Sigmoid colon (tissue), 7 donors: ENCODE data around the gene LHPP. TPM values are rescaled to one million over a fixed set of nuclear protein-coding genes. Genes with fewer than 3 reads are reported as not detected.

Source experiments
- DNase-seq: peaks from one replicate; pipeline ENCODE4 v3.0.0-alpha.2; 2019
- H3K27ac ChIP-seq, 4 donors: fragments of 200-600 bp; sonication (generic); one replicate each; pipeline ENCODE4 v1.5.1; 2016 to 2019; ENCODE audit warnings: mild to moderate bottlenecking in 1 of 4
- H3K27me3 ChIP-seq, 3 donors: fragments of 200-600 bp; sonication (generic); one replicate each; pipeline ENCODE4 v1.5.1; 2019; ENCODE audit warnings: mild to moderate bottlenecking in 1 of 3
- H3K36me3 ChIP-seq, 4 donors: fragments of 200-600 bp; sonication (generic); one replicate each; pipeline ENCODE4 v1.5.1; 2016 to 2019
- H3K4me1 ChIP-seq, 4 donors: fragments of 200-600 bp; sonication (generic); one replicate each; pipeline ENCODE4 v1.5.1; 2017 to 2019
- H3K4me3 ChIP-seq, 4 donors: fragments of 200-600 bp; sonication (generic); one replicate each; pipeline ENCODE4 v1.5.1; 2017 to 2019; ENCODE audit warnings: mild to moderate bottlenecking in 2 of 4, moderate library complexity in 1 of 4
- H3K9me3 ChIP-seq, 4 donors: fragments of 200-600 bp in 3 of 4; sonication (generic) in 3 of 4; one replicate each; pipeline versions ENCODE4 v1.5.1 to v1.6.1; 2013 to 2019
- EP300 ChIP-seq, 4 donors: sonication (generic); formaldehyde crosslinking; IDR thresholded peaks; one replicate each; pipeline ENCODE4 v1.6.1; 2017; ENCODE audit warnings: antibody characterized with exemption in 4 of 4
- POLR2A ChIP-seq, 2 donors: fragments of 450-650 bp; IDR thresholded peaks; one replicate each; pipeline ENCODE4 v1.6.1; 2016; ENCODE audit warnings: antibody characterized with exemption in 2 of 2, mild to moderate bottlenecking in 2 of 2, moderate library complexity in 2 of 2
- POLR2AphosphoS5 ChIP-seq, 4 donors: sonication (generic); formaldehyde crosslinking; IDR thresholded peaks; one replicate each; pipeline ENCODE4 v1.6.1; 2017; ENCODE audit warnings: antibody characterized with exemption in 4 of 4
- WGBS, 2 donors: extraction: QIAGEN DNeasy Blood & Tissue Kit; methylation state at CpG; one replicate each; pipeline ENCODE4 v1.1.7; 2013; 5-methylcytosine and 5-hydroxymethylcytosine counted together
- intact Hi-C: fragments of 100-400 bp; cut with DNase I; formaldehyde crosslinking; loops from one replicate; pipeline ENCODE4 v1.15.1; 2023
- polyA plus RNA-seq, 3 donors: library from polyadenylated mRNA; stranded (reverse); fragments of 200-250 nt; gene quantifications; one replicate each; pipeline ENCODE4 v1.2.3, GENCODE V29; 2013
- total RNA-seq, 4 donors: library from RNA; depleted of rRNA; stranded (reverse); fragments of >200 nt; gene quantifications; one replicate each; pipeline ENCODE4 v1.1.0, GENCODE V29; 2016
- TF ChIP-seq, protein P1 (sequence below), 4 experiments: fragments of 450-650 bp in 3 of 4; fragments of 200-600 bp in 1 of 4; IDR thresholded peaks; one replicate each; pipeline ENCODE4 v1.5.1; 2016 to 2019; ENCODE audit warnings: antibody characterized with exemption in 4 of 4, mild to moderate bottlenecking in 3 of 4, moderate library complexity in 2 of 4
- donor health status: healthy with polysubstance abuse.
- donor health status: Bipolar disorder and iron deficiency.
- donor health status: healthy.

Gene LHPP
- total and polyA plus RNA-seq, 7 donors = 17.1 to 35.7 (median 20.6) TPM

DNA sequence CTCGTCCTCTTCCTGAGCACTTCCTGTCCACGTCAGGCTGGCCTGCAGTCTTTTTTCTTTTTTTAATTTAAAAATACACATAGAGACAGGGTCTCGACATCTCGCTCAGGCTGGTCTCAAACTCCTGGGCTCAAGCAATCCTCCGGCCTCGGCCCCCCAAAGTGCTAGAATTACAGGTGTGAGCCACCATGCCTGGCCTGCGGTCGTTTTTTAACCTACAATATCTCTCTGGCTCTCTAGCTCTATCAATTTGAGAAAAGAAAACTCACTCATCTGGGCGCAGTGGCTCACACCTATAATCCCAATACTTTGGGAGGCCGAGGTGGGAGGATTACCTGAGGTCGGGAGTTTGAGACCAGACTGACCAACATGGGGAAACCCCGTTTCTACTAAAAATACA lies 38.9 kb upstream of the LHPP start:
- intact Hi-C loops = no loop called here
- Histone ChIP-seq H3K4me3 (no peak overlapping the region), H3K9me3 (no peaks in the 10 kb centered on the region), H3K4me1 (peaks cover 0 to 7% (median 5%) of the 10 kb centered on the region in 4 donors), H3K27ac (no peak overlapping the region), H3K27me3 (no peaks in the 10 kb centered on the region), H3K36me3 (no peaks in the 10 kb centered on the region)
- no peak for DNase-seq
- TF ChIP-seq EP300 (IDR thresholded peaks at IDR 0.05) = no peak
- TF ChIP-seq POLR2AphosphoS5 (IDR thresholded peaks at IDR 0.05) = no peak
- TF ChIP-seq POLR2A (IDR thresholded peaks at IDR 0.05) = no peak
- TF ChIP-seq, protein P1, sequence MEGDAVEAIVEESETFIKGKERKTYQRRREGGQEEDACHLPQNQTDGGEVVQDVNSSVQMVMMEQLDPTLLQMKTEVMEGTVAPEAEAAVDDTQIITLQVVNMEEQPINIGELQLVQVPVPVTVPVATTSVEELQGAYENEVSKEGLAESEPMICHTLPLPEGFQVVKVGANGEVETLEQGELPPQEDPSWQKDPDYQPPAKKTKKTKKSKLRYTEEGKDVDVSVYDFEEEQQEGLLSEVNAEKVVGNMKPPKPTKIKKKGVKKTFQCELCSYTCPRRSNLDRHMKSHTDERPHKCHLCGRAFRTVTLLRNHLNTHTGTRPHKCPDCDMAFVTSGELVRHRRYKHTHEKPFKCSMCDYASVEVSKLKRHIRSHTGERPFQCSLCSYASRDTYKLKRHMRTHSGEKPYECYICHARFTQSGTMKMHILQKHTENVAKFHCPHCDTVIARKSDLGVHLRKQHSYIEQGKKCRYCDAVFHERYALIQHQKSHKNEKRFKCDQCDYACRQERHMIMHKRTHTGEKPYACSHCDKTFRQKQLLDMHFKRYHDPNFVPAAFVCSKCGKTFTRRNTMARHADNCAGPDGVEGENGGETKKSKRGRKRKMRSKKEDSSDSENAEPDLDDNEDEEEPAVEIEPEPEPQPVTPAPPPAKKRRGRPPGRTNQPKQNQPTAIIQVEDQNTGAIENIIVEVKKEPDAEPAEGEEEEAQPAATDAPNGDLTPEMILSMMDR (IDR thresholded peaks at IDR 0.05) = no peak
- 82 to 88% methylated on average over 12 of the region's 12 CpGs for WGBS, 2 donors

DNA sequence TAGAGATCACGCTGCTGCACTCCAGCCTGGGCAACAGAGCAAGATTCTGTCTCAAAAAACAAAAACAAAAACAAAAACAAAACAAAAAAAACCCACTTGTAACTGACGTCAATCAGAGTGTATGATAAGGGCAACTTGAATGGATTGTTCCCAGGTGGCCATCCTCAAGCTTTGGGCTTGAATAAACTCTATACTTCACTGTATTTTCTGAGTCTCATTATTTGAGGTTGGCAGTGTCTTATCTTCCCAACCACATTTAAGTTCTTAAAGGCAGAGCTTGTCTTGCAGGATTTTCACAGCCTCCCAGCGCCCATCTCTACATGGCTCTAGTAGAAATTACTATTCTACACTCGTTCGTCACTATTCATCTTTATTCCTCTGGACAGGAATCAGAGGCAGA lies 37.8 kb upstream of the LHPP start:
- H3K4me1 ChIP-seq = peaks cover 0 to 6% (median 4%) of the 10 kb centered on the region in 4 donors
- no peaks in the 10 kb centered on the region for H3K27me3 ChIP-seq
- intact Hi-C loops = no loop called here
- H3K9me3 ChIP-seq = no peaks in the 10 kb centered on the region
- no peak overlapping the region for H3K27ac ChIP-seq
- H3K36me3 ChIP-seq = no peaks in the 10 kb centered on the region
- H3K4me3 ChIP-seq = no peak overlapping the region
- whole genome bisulfite sequencing, 2 donors = 78 to 85% methylated on average over 5 of the region's 5 CpGs
- no peak for TF ChIP-seq EP300 (IDR thresholded peaks at IDR 0.05)
- TF ChIP-seq, protein P1 (IDR thresholded peaks at IDR 0.05) = no peak
- TF ChIP-seq POLR2A (IDR thresholded peaks at IDR 0.05) = no peak
- no peak for TF ChIP-seq POLR2AphosphoS5 (IDR thresholded peaks at IDR 0.05)
- no peak for DNase-seq

DNA sequence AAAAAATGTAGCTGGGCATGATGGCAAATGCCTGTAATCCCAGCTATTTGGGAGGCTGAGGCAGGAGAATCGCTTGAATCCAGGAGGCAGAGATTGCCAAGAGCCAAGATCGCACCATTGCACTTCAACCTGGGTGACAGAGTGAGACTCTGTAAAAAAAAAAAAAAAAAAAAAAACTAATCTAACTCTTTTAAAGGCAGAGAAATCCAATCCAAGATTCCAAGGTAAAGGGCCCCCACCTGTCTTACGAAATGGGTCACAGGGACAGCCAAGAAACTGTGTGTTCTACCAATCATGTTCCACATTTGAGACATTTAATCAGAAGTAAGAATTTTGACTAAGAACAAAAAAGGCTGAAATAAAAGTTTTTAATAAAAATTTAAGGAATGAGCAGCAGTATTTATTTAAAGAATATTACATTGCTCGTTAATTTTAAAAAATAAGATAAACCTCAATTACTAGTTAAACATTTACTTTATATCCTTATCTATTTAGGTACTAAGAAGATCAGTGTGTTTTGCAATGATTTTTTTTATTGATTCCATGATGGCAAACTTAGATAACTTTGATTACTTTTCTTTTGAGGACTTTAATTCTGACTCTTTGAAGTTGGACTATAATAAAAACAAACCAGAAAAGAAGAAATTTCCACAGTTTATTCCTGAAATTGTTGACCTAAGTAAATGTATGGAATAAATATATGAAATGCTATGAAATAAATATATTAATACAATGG lies 36.2 kb upstream of the LHPP start:
- Histone ChIP-seq H3K4me3 (no peak overlapping the region), H3K27me3 (no peaks in the 10 kb centered on the region), H3K36me3 (no peaks in the 10 kb centered on the region), H3K4me1 (no peaks in the 10 kb centered on the region), H3K9me3 (no peaks in the 10 kb centered on the region), H3K27ac (no peak overlapping the region)
- DNase-seq = no peak
- TF ChIP-seq POLR2AphosphoS5 (IDR thresholded peaks at IDR 0.05) = no peak
- TF ChIP-seq EP300 (IDR thresholded peaks at IDR 0.05) = no peak
- TF ChIP-seq, protein P1 (IDR thresholded peaks at IDR 0.05) = no peak
- TF ChIP-seq POLR2A (IDR thresholded peaks at IDR 0.05) = no peak
- 18 to 64% methylated on average over 4 of the region's 4 CpGs for WGBS, 2 donors
- intact Hi-C loops = no loop called here

DNA sequence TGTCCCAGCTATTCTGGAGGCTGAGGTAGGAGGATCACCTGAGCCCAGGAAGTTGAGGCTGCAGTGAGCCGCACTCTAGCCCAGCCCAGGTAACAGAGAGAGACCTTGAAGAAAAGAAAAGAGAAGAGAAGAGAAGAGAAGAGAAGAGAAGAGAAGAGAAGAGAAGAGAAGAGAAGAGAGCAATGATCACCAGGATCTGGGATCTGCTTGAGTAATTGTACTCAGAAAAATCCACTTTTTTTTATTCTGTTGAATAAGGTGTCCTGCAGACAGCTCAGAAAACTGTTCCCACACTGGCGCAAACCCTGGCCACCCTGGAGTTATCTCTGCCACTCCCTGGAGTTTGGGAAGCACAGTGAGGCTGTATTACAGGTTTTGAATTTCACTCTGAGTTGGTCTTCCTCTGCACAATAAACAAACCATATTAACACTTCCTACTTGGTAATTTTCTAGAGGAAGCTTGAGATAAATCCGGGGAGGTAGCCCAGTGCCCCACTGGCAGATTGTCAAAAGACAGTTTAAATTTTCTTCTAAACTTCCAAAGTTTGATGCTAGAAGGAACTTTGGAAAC lies 33.3 kb upstream of the LHPP start:
- Histone ChIP-seq H3K4me1 (no peaks in the 10 kb centered on the region), H3K27me3 (no peaks in the 10 kb centered on the region), H3K4me3 (no peak overlapping the region), H3K9me3 (no peaks in the 10 kb centered on the region), H3K36me3 (no peaks in the 10 kb centered on the region), H3K27ac (no peak overlapping the region)
- TF ChIP-seq POLR2AphosphoS5 (IDR thresholded peaks at IDR 0.05) (no peak), EP300 (IDR thresholded peaks at IDR 0.05) (no peak), POLR2A (IDR thresholded peaks at IDR 0.05) (no peak)
- TF ChIP-seq, protein P1 (IDR thresholded peaks at IDR 0.05) = no peak
- intact Hi-C loops = no loop called here
- WGBS, 2 donors = 29 to 49% methylated on average over 3 of the region's 3 CpGs
- no peak for DNase-seq
